ENCODE measurements around the gene GNAS-AS1. TPM values are rescaled to one million over a fixed set of nuclear protein-coding genes. Genes with fewer than 3 reads are reported as not detected.

Gene GNAS-AS1
- total and polyA plus RNA-seq, 2 donors from 2014 or later: 0.37 to 0.88 TPM

- peaks cover 0 to 3% (median 0%) of the 10 kb centered on the region in 3 donors for H3K4me1 ChIP-seq (ENCODE audit: control insufficient read depth in 2 of 3, insufficient read depth in 2 of 3, low read depth in 1 of 3, low read length in 3 of 3)
- H3K36me3 ChIP-seq (ENCODE audit: control insufficient read depth in 2 of 3, insufficient read depth in 3 of 3, low read length in 3 of 3): no peaks in the 10 kb centered on the region
- no peak overlapping the region for H3K9ac ChIP-seq (ENCODE audit: low read length in 3 of 3)
- no peak overlapping the region for H3K27ac ChIP-seq (ENCODE audit: low read depth in 2 of 2, low read length in 2 of 2)
- H3K9me3 ChIP-seq (ENCODE audit: control insufficient read depth in 2 of 3, insufficient read depth in 1 of 3, low read length in 3 of 3): no peaks in the 10 kb centered on the region
- H3K27me3 ChIP-seq (ENCODE audit: control insufficient read depth, insufficient read depth, low read length): no peaks in the 10 kb centered on the region
- FAIRE-seq: no peak
- no peak for DNase-seq
- intact Hi-C loops (cut with DNase I): no loop called here
- no peak for TF ChIP-seq CTCF (IDR thresholded peaks at IDR 0.05; ENCODE audit: borderline replicate concordance, extremely low read depth, insufficient read depth)
- no peak overlapping the region for H3K4me3 ChIP-seq (ENCODE audit: low read length in 3 of 3)
These were observed 35.8 kb upstream of the GNAS-AS1 start for GRCh38 chr20:58886546-58886945.

GRCh38 chr20:58884966-58885365 is 34.3 kb upstream of the GNAS-AS1 start:
- FAIRE-seq: no peak
- H3K27me3 ChIP-seq (ENCODE audit: control insufficient read depth, insufficient read depth, low read length): no peaks in the 10 kb centered on the region
- intact Hi-C loops (cut with DNase I): no loop called here
- H3K4me1 ChIP-seq (ENCODE audit: control insufficient read depth in 2 of 3, insufficient read depth in 2 of 3, low read depth in 1 of 3, low read length in 3 of 3): peaks cover 0 to 3% (median 0%) of the 10 kb centered on the region in 3 donors
- no peaks in the 10 kb centered on the region for H3K36me3 ChIP-seq (ENCODE audit: control insufficient read depth in 2 of 3, insufficient read depth in 3 of 3, low read length in 3 of 3)
- no peak overlapping the region for H3K27ac ChIP-seq (ENCODE audit: low read depth in 2 of 2, low read length in 2 of 2)
- no peak for DNase-seq
- no peak overlapping the region for H3K4me3 ChIP-seq (ENCODE audit: low read length in 3 of 3)
- no peaks in the 10 kb centered on the region for H3K9me3 ChIP-seq (ENCODE audit: control insufficient read depth in 2 of 3, insufficient read depth in 1 of 3, low read length in 3 of 3)
- no peak for TF ChIP-seq CTCF (IDR thresholded peaks at IDR 0.05; ENCODE audit: borderline replicate concordance, extremely low read depth, insufficient read depth)
- H3K9ac ChIP-seq (ENCODE audit: low read length in 3 of 3): no peak overlapping the region

DNA sequence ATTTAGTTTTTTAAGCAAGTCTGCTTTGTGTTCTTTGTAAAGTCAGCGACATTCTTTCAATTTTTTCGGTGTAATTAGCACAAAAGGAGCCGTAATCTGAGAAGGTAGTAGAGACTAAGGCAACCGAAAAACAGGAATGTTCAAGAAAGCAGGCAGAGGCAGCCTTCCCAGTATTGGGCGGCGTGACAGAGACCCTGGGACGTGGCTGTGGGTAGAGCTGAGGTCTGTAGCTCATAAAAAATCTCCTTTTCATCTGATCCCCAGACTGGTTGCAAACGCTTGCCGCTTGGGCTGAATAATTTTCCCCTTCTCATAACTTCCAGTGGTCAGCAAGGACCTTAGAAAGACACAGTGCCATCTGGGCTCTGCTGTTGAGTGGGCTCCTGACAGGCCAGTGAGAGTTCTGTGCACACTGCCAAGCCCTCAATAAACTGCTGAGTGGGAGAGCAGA is 32.6 kb upstream of the GNAS-AS1 start:
- Histone ChIP-seq H3K4me3 (ENCODE audit: low read length in 3 of 3) (no peak overlapping the region), H3K36me3 (ENCODE audit: control insufficient read depth in 2 of 3, insufficient read depth in 3 of 3, low read length in 3 of 3) (no peaks in the 10 kb centered on the region), H3K27ac (ENCODE audit: low read depth in 2 of 2, low read length in 2 of 2) (no peak overlapping the region), H3K9ac (ENCODE audit: low read length in 3 of 3) (no peak overlapping the region), H3K9me3 (ENCODE audit: control insufficient read depth in 2 of 3, insufficient read depth in 1 of 3, low read length in 3 of 3) (no peaks in the 10 kb centered on the region), H3K27me3 (ENCODE audit: control insufficient read depth, insufficient read depth, low read length) (no peaks in the 10 kb centered on the region), H3K4me1 (ENCODE audit: control insufficient read depth in 2 of 3, insufficient read depth in 2 of 3, low read depth in 1 of 3, low read length in 3 of 3) (peaks cover 0 to 3% (median 0%) of the 10 kb centered on the region in 3 donors)
- no peak for TF ChIP-seq CTCF (IDR thresholded peaks at IDR 0.05; ENCODE audit: borderline replicate concordance, extremely low read depth, insufficient read depth)
- intact Hi-C loops (cut with DNase I): no loop called here
- DNase-seq (peak in 2 of 5 donors; percentile 63 to 76), FAIRE-seq (no peak)

- Histone ChIP-seq H3K4me1 (ENCODE audit: control insufficient read depth in 2 of 3, insufficient read depth in 2 of 3, low read depth in 1 of 3, low read length in 3 of 3) (peaks cover 0 to 3% (median 0%) of the 10 kb centered on the region in 3 donors), H3K27me3 (ENCODE audit: control insufficient read depth, insufficient read depth, low read length) (no peaks in the 10 kb centered on the region), H3K27ac (ENCODE audit: low read depth in 2 of 2, low read length in 2 of 2) (no peak overlapping the region), H3K9ac (ENCODE audit: low read length in 3 of 3) (no peak overlapping the region), H3K4me3 (ENCODE audit: low read length in 3 of 3) (no peak overlapping the region), H3K9me3 (ENCODE audit: control insufficient read depth in 2 of 3, insufficient read depth in 1 of 3, low read length in 3 of 3) (no peaks in the 10 kb centered on the region), H3K36me3 (ENCODE audit: control insufficient read depth in 2 of 3, insufficient read depth in 3 of 3, low read length in 3 of 3) (no peaks in the 10 kb centered on the region)
- intact Hi-C loops (cut with DNase I): no loop called here
- no peak for FAIRE-seq
- no peak for TF ChIP-seq CTCF (IDR thresholded peaks at IDR 0.05; ENCODE audit: borderline replicate concordance, extremely low read depth, insufficient read depth)
- DNase-seq: no peak
These were observed 32.0 kb upstream of the GNAS-AS1 start for GRCh38 chr20:58882704-58883089.

Measured in kidney (tissue), 14 donors.